H9 (cell line): ENCODE data around the gene PAX9. TPM values are rescaled to one million over a fixed set of nuclear protein-coding genes. Genes with fewer than 3 reads are reported as not detected.

Experiments used
- DNase-seq: peaks from one replicate; pipeline ENCODE4 v3.0.0-alpha.2; 2017
- H2AFZ ChIP-seq: one replicate; pipeline ENCODE4 v1.6.1; 2013; ENCODE audit warnings: mild to moderate bottlenecking, low read length, control low read depth, moderate library complexity
- H2AK5ac ChIP-seq: 2 replicates; pipeline ENCODE4 v1.6.1; 2013; ENCODE audit warnings: low read length, control low read depth, mixed read lengths; ENCODE audit not compliant: insufficient read length
- H2BK120ac ChIP-seq: one replicate; pipeline ENCODE4 v1.6.1; 2013; ENCODE audit warnings: low read depth, mild to moderate bottlenecking, low read length, control low read depth, inconsistent platforms; ENCODE audit not compliant: poor library complexity, severe bottlenecking
- H2BK12ac ChIP-seq: 2 replicates; pipeline ENCODE4 v1.6.1; 2013; ENCODE audit warnings: low read length, control low read depth, mixed read lengths, low read depth; ENCODE audit not compliant: insufficient read length
- H2BK15ac ChIP-seq: 2 replicates; pipeline ENCODE4 v1.6.1; 2013; ENCODE audit warnings: low read depth, low read length, control low read depth
- H2BK20ac ChIP-seq: one replicate; pipeline ENCODE4 v1.6.1; 2013; ENCODE audit warnings: low read depth, mild to moderate bottlenecking, low read length, control low read depth, inconsistent platforms; ENCODE audit not compliant: poor library complexity, severe bottlenecking
- H2BK5ac ChIP-seq: 2 replicates; pipeline ENCODE4 v1.6.1; 2013; ENCODE audit warnings: low read length, control low read depth, mixed read lengths; ENCODE audit not compliant: insufficient read length
- H3K14ac ChIP-seq: 2 replicates; pipeline ENCODE4 v1.6.1; 2013; ENCODE audit warnings: low read length, control low read depth; ENCODE audit not compliant: insufficient read depth
- H3K18ac ChIP-seq: 2 replicates; pipeline ENCODE4 v1.6.1; 2013; ENCODE audit warnings: low read depth, mild to moderate bottlenecking, mixed read lengths, low read length, control low read depth; ENCODE audit not compliant: insufficient read length
- H3K23ac ChIP-seq: 2 replicates; pipeline ENCODE4 v1.6.1; 2013; ENCODE audit warnings: low read length, control low read depth, mixed read lengths, low read depth; ENCODE audit not compliant: insufficient read length
- H3K23me2 ChIP-seq: 2 replicates; pipeline ENCODE4 v1.6.1; 2013; ENCODE audit warnings: low read depth, mild to moderate bottlenecking, mixed read lengths, low read length, control low read depth; ENCODE audit not compliant: insufficient read length, poor library complexity, severe bottlenecking
- H3K27ac ChIP-seq: 2 replicates; pipeline ENCODE4 v1.5.1; 2013; ENCODE audit warnings: low read length, control low read depth, mixed read lengths, low read depth; ENCODE audit not compliant: insufficient read length
- H3K27me3 ChIP-seq: 2 replicates; pipeline ENCODE4 v1.6.1; 2013; ENCODE audit warnings: low read length, control low read depth, inconsistent platforms; ENCODE audit not compliant: insufficient read depth
- H3K4ac ChIP-seq: 2 replicates; pipeline ENCODE4 v1.6.1; 2013; ENCODE audit warnings: low read depth, mild to moderate bottlenecking, control low read depth, inconsistent platforms, low read length, moderate library complexity
- H3K4me1 ChIP-seq: 2 replicates; pipeline ENCODE4 v1.6.1; 2013; ENCODE audit warnings: low read length, control low read depth, inconsistent platforms; ENCODE audit not compliant: insufficient read depth
- H3K4me2 ChIP-seq: 2 replicates; pipeline ENCODE4 v1.6.1; 2013; ENCODE audit warnings: low read length, control low read depth, mixed read lengths; ENCODE audit not compliant: insufficient read length, insufficient read depth
- H3K56ac ChIP-seq: 2 replicates; pipeline ENCODE4 v1.6.1; 2013; ENCODE audit warnings: low read depth, mild to moderate bottlenecking, mixed read lengths, low read length, control low read depth; ENCODE audit not compliant: insufficient read length
- H3K79me1 ChIP-seq: 2 replicates; pipeline ENCODE4 v1.6.1; 2013; ENCODE audit warnings: low read depth, mild to moderate bottlenecking, moderate library complexity, low read length, control low read depth, inconsistent platforms; ENCODE audit not compliant: insufficient read depth, poor library complexity, severe bottlenecking
- H3K79me2 ChIP-seq: 2 replicates; pipeline ENCODE4 v1.6.1; 2013; ENCODE audit warnings: low read length, control low read depth, inconsistent platforms; ENCODE audit not compliant: insufficient read depth
- H3K9ac ChIP-seq: 2 replicates; pipeline ENCODE4 v1.6.1; 2013; ENCODE audit warnings: low read length, control low read depth, mixed read lengths; ENCODE audit not compliant: insufficient read length; ENCODE audit errors: extremely low read depth
- H3K9me3 ChIP-seq: one replicate; pipeline ENCODE4 v1.6.1; 2013; ENCODE audit warnings: low read depth, low read length, inconsistent platforms; ENCODE audit not compliant: control insufficient read depth
- H3T11ph ChIP-seq: one replicate; pipeline ENCODE4 v1.6.1; 2013; ENCODE audit warnings: mild to moderate bottlenecking, low read length, control low read depth, inconsistent platforms
- H4K20me1 ChIP-seq: one replicate; pipeline ENCODE4 v1.6.1; 2013; ENCODE audit not compliant: control insufficient read depth, insufficient read length, insufficient read depth
- H4K5ac ChIP-seq: 2 replicates; pipeline ENCODE4 v1.6.1; 2013; ENCODE audit warnings: low read depth, mild to moderate bottlenecking, mixed read lengths, low read length, control low read depth; ENCODE audit not compliant: insufficient read length
- H4K8ac ChIP-seq: replicated peaks from 2 replicates; pipeline ENCODE4 v1.6.1; 2013; ENCODE audit warnings: low read length, control low read depth, mixed read lengths, low read depth; ENCODE audit not compliant: insufficient read length
- H4K91ac ChIP-seq: 2 replicates; pipeline ENCODE4 v1.6.1; 2013; ENCODE audit warnings: low read depth, mild to moderate bottlenecking, moderate library complexity, mixed read lengths, low read length, control low read depth; ENCODE audit not compliant: insufficient read length
- H3K27ac Mint-ChIP-seq, 3 experiments: 2 replicates in 2 of 3; 3 replicates in 1 of 3; pipeline ENCODE4 v1.8.0; 2020 to 2021; ENCODE audit warnings: mixed read lengths in 3 of 3, mild to moderate bottlenecking in 1 of 3, moderate library complexity in 1 of 3
- H3K27me3 Mint-ChIP-seq: 2 replicates; pipeline ENCODE4 v1.8.0; 2021; ENCODE audit warnings: low read depth, mild to moderate bottlenecking, moderate library complexity, mixed read lengths
- H3K36me3 Mint-ChIP-seq, 3 experiments: 2 replicates in 2 of 3; 3 replicates in 1 of 3; pipeline ENCODE4 v1.8.0; 2020 to 2021; ENCODE audit warnings: low read depth in 3 of 3, mixed read lengths in 3 of 3; ENCODE audit not compliant: insufficient read depth in 1 of 3
- H3K4me1 Mint-ChIP-seq, 2 experiments: 2 replicates each; pipeline ENCODE4 v1.8.0; 2020; ENCODE audit warnings: mixed read lengths in 2 of 2
- H3K4me3 Mint-ChIP-seq, 2 experiments: 2 replicates in 1 of 2; 3 replicates in 1 of 2; pipeline ENCODE4 v1.8.0; 2020 to 2021; ENCODE audit warnings: mild to moderate bottlenecking in 2 of 2, mixed read lengths in 2 of 2, moderate library complexity in 1 of 2
- H3K9me3 Mint-ChIP-seq, 2 experiments: 2 replicates in 1 of 2; 3 replicates in 1 of 2; pipeline ENCODE4 v1.8.0; 2020; ENCODE audit warnings: mild to moderate bottlenecking in 2 of 2, mixed read lengths in 2 of 2, moderate library complexity in 1 of 2
- CTCF ChIP-seq: fragments of 200-600 bp; sonication (generic); conservative IDR thresholded peaks from 3 replicates; pipeline ENCODE4 v1.8.0; 2021; ENCODE audit warnings: antibody characterized with exemption, mild to moderate bottlenecking
- WGBS: extraction: QIAGEN DNeasy Blood & Tissue Kit; methylation state at CpG from one replicate; pipeline ENCODE4 v1.1.7; 2013; ENCODE audit warnings: missing lambda C conversion rate, low lambda C conversion rate, mixed read lengths; ENCODE audit not compliant: insufficient read length; ENCODE audit errors: extremely low coverage; 5-methylcytosine and 5-hydroxymethylcytosine counted together
- total RNA-seq: library from RNA; stranded (reverse); gene quantifications from 2 replicates; pipeline ENCODE4 v1.2.1, GENCODE V29; 2021

Gene PAX9
- total RNA-seq, 1 experiment from 2014 or later = not detected

- Histone ChIP-seq H3T11ph (no peak overlapping the region), H3K9ac (no peak overlapping the region), H3K23ac (no peak overlapping the region), H3K9me3 (no peaks in the 10 kb centered on the region), H3K27me3 (no peaks in the 10 kb centered on the region), H2BK5ac (no peak overlapping the region), H3K56ac (no peak overlapping the region), H4K5ac (no peak overlapping the region), H2BK12ac (no peak overlapping the region), H2AK5ac (no peak overlapping the region), H2BK15ac (no peak overlapping the region), H4K8ac (no peak overlapping the region), H2BK120ac (no peak overlapping the region), H3K23me2 (no peaks in the 10 kb centered on the region), H2BK20ac (no peak overlapping the region), H4K20me1 (no peaks in the 10 kb centered on the region), H3K4ac (no peak overlapping the region), H3K18ac (no peak overlapping the region), H3K27ac (no peak overlapping the region), H4K91ac (no peak overlapping the region), H3K4me2 (no peak overlapping the region), H3K14ac (no peak overlapping the region), H3K4me1 (peaks cover 5% of the 10 kb centered on the region; the same call in 1 of the 2 replicates), H2AFZ (no peak overlapping the region), H3K79me1 (no peaks in the 10 kb centered on the region), H3K79me2 (no peaks in the 10 kb centered on the region)
- Mint-ChIP-seq H3K36me3 (no peaks in the 10 kb centered on the region), H3K27me3 (peaks cover 72% of the 10 kb centered on the region), H3K27ac (no peak overlapping the region), H3K4me1 (peaks cover 19 to 22% of the 10 kb centered on the region in 2 experiments), H3K4me3 (no peak overlapping the region), H3K9me3 (no peaks in the 10 kb centered on the region)
- no peak for TF ChIP-seq CTCF
- DNase-seq = no peak
- WGBS = no CpG with 5 or more reads among the region's 3 CpGs
Measured at GRCh38 chr14:36674659-36675058, 13.0 kb downstream of the PAX9 start.
